K562 (cell line): ENCODE results near the gene TAF1A. TPM values are rescaled to one million over a fixed set of nuclear protein-coding genes. Genes with fewer than 3 reads are reported as not detected.
"Not testable (repeated sequence)": the region's sequence is repeated elsewhere in the genome, so short reads cannot be mapped to it uniquely, and the experiment has no call there.

Source experiments
- ATAC-seq: fragments of 200-7000 bp; cut with Tn5 transposase; 3 replicates; pipeline ENCODE4 v1.9.1; 2020; ENCODE audit warnings: moderate library complexity
- BruUV-seq: library from RNA; stranded (reverse); fragments of 400-500 nt; replicated peaks from 2 replicates; lab custom pipeline; 2021; lab: Mats Ljungman, UMichigan
- CTCF ChIA-PET: fragments of 300-600 bp; formaldehyde crosslinking; extraction: SDS; loops from one replicate; lab custom pipeline; 2021; ENCODE audit warnings: low intra/inter-chr PET ratio; lab: Yijun Ruan, JAX
- POLR2A ChIA-PET: fragments of 300-600, 350-650 bp; sonication (Branson Sonifier 250); formaldehyde crosslinking; extraction: SDS; loops from one replicate; lab custom pipeline; 2021; ENCODE audit warnings: antibody characterized with exemption, inconsistent platforms; lab: Yijun Ruan, JAX
- DNase-seq, 4 experiments: peaks; one replicate each; pipeline versions ENCODE4 v3.0.0 to v3.0.0-alpha.2; 2011 to 2018; ENCODE audit warnings: low spot score in 3 of 4, mixed read lengths in 3 of 4; ENCODE audit errors: extremely low read depth in 1 of 4
- FAIRE-seq: peaks from 2 replicates; lab custom pipeline; 2011; peaks lifted over from hg19 to GRCh38; lab: Jason Lieb, UNC
- H2AFZ ChIP-seq: 2 replicates; pipeline ENCODE4 v1.6.0; 2011; ENCODE audit warnings: low read depth, low read length, control low read depth, inconsistent platforms
- H3K27ac ChIP-seq: fragments of 200-600 bp; 3 replicates; pipeline ENCODE4 v1.8.0; 2011; ENCODE audit warnings: low read depth, mild to moderate bottlenecking, control low read depth, inconsistent platforms, low read length, moderate library complexity, mixed read lengths; ENCODE audit errors: extremely low read depth
- H3K27me3 ChIP-seq, 2 experiments: fragments of 300-600 bp in 1 of 2; 2 replicates in 1 of 2; 3 replicates in 1 of 2; pipeline versions ENCODE4 v1.6.0 to v1.8.0; 2011; ENCODE audit warnings: inconsistent platforms in 2 of 2, low read length in 2 of 2, mild to moderate bottlenecking in 1 of 2, mixed read lengths in 1 of 2, moderate library complexity in 1 of 2; ENCODE audit not compliant: control insufficient read depth in 2 of 2, insufficient read depth in 2 of 2
- H3K36me3 ChIP-seq: fragments of 300-600 bp; 3 replicates; pipeline ENCODE4 v1.8.0; 2011; ENCODE audit warnings: mild to moderate bottlenecking, low read length, inconsistent platforms; ENCODE audit not compliant: control insufficient read depth, insufficient read depth
- H3K4me1 ChIP-seq, 2 experiments: fragments of 200-600 bp in 1 of 2; replicated peaks in 1 of 2; 2 replicates in 1 of 2; 3 replicates in 1 of 2; pipeline versions ENCODE4 v1.5.1 to v1.8.0; 2011; ENCODE audit warnings: inconsistent platforms in 2 of 2, low read length in 2 of 2, mild to moderate bottlenecking in 1 of 2, mixed read lengths in 1 of 2, moderate library complexity in 1 of 2; ENCODE audit not compliant: control insufficient read depth in 2 of 2, insufficient read depth in 2 of 2
- H3K4me2 ChIP-seq: 2 replicates; pipeline ENCODE4 v1.6.1; 2011; ENCODE audit warnings: low read length, control low read depth, inconsistent platforms, mixed read lengths; ENCODE audit not compliant: insufficient read depth
- H3K4me3 ChIP-seq: fragments of 200-600 bp; sonication (generic), shearing (Covaris generic); 2 replicates; pipeline ENCODE4 v1.5.1; 2016; ENCODE audit warnings: control low read depth, inconsistent platforms
- H3K79me2 ChIP-seq: fragments of 200-600 bp; 3 replicates; pipeline ENCODE4 v1.8.0; 2011; ENCODE audit warnings: low read length, inconsistent platforms; ENCODE audit not compliant: control insufficient read depth, insufficient read depth
- H3K9ac ChIP-seq, 2 experiments: 2 replicates each; pipeline versions ENCODE4 v1.6.0 to v1.6.1; 2011; ENCODE audit warnings: low read depth in 2 of 2, low read length in 2 of 2, control low read depth in 1 of 2, inconsistent platforms in 1 of 2, mild to moderate bottlenecking in 1 of 2, mixed read lengths in 1 of 2; ENCODE audit not compliant: insufficient read depth in 1 of 2
- H3K9me1 ChIP-seq: one replicate; pipeline ENCODE4 v1.6.0; 2011; ENCODE audit warnings: inconsistent platforms, mild to moderate bottlenecking, low read length, moderate library complexity; ENCODE audit not compliant: control insufficient read depth, insufficient read depth
- H3K9me3 ChIP-seq: replicated peaks from 2 replicates; pipeline ENCODE4 v1.5.1; 2011; ENCODE audit warnings: low read depth, low read length, inconsistent platforms; ENCODE audit not compliant: control insufficient read depth, insufficient read depth
- H4K20me1 ChIP-seq: replicated peaks from 2 replicates; pipeline ENCODE4 v1.6.1; 2011; ENCODE audit warnings: low read length, inconsistent platforms, mixed read lengths; ENCODE audit not compliant: control insufficient read depth, insufficient read depth
- CHD2 ChIP-seq: IDR thresholded peaks from 2 replicates; pipeline ENCODE4 v1.6.1; 2011; ENCODE audit warnings: low read depth, low read length
- ESRRB ChIP-seq: fragments of 250-450 bp; sonication (Bioruptor Pico); IDR thresholded peaks from 2 replicates; pipeline ENCODE4 v1.5.0; 2020; ENCODE audit warnings: mild to moderate bottlenecking, moderate library complexity, borderline replicate concordance
- KAT8 ChIP-seq: fragments of 450-650 bp; IDR thresholded peaks from 2 replicates; pipeline ENCODE4 v1.6.1; 2016; ENCODE audit warnings: low read depth, mild to moderate bottlenecking
- MCM7 ChIP-seq, 2 experiments: fragments of 450-650 bp; IDR thresholded peaks; 2 replicates each; pipeline ENCODE4 v1.6.1; 2016 to 2018
- MEIS2 ChIP-seq: fragments of 450-650 bp; IDR thresholded peaks from 2 replicates; pipeline ENCODE4 v1.6.1; 2014; ENCODE audit warnings: mild to moderate bottlenecking; ENCODE audit not compliant: partially characterized antibody
- PBX2 ChIP-seq, 2 experiments: IDR thresholded peaks in 1 of 2; conservative IDR thresholded peaks in 1 of 2; 2 replicates each; pipeline ENCODE4 v1.6.1; 2016; ENCODE audit warnings: low read depth in 2 of 2, mild to moderate bottlenecking in 1 of 2, missing compliant biosample characterization in 1 of 2, missing genetic modification characterization in 1 of 2, moderate library complexity in 1 of 2
- PKNOX1 ChIP-seq: fragments of 450-650 bp; IDR thresholded peaks from 2 replicates; pipeline ENCODE4 v1.6.1; 2016
- TEAD1 ChIP-seq, 2 experiments: fragments of 450-650 bp in 1 of 2; sonication (generic) in 1 of 2; formaldehyde crosslinking; IDR thresholded peaks; 2 replicates each; pipeline versions ENCODE4 v1.4.0 to v1.8.0; 2020 to 2022; ENCODE audit warnings: mild to moderate bottlenecking in 2 of 2, missing genetic modification reagents in 1 of 2
- TRIM24 ChIP-seq, 2 experiments: fragments of 450-650 bp; IDR thresholded peaks; 2 replicates each; pipeline ENCODE4 v1.6.1; 2016
- ZNF431 ChIP-seq: sonication (generic); formaldehyde crosslinking; IDR thresholded peaks from 2 replicates; pipeline ENCODE4 v1.8.0; 2022; ENCODE audit warnings: mild to moderate bottlenecking, missing genetic modification reagents
- ZNF766 ChIP-seq: fragments of 200-800 bp; sonication (Bioruptor generic); conservative IDR thresholded peaks from 2 replicates; pipeline ENCODE4 v1.6.1; 2016; ENCODE audit warnings: missing genetic modification characterization, missing compliant biosample characterization
- WGBS: fragments of 100-300 bp; shearing (Covaris generic); methylation state at CpG from one replicate; pipeline ENCODE4 v1.1.6; 2016; ENCODE audit warnings: low coverage, mixed read lengths; ENCODE audit not compliant: insufficient coverage; ENCODE audit errors: missing lambda C conversion rate; 5-methylcytosine and 5-hydroxymethylcytosine counted together
- in situ Hi-C: fragments of 300-500 bp; cut with MboI; formaldehyde crosslinking; loops from 4 replicates; pipeline ENCODE4 v1.15.0; 2018; ENCODE audit warnings: inconsistent platforms, mixed read lengths
- intact Hi-C: fragments of 100-400 bp; cut with micrococcal nuclease; formaldehyde crosslinking; loops from 2 replicates; pipeline ENCODE4 v1.14.2; 2022
- polyA plus RNA-seq, 8 experiments: library from polyadenylated mRNA; depleted of rRNA in 4 of 8; stranded (reverse) in 5 of 8; unstranded in 3 of 8; fragments of >200 nt; fragmentation: Nextera tagmentation in 2 of 8; fragmentation: Illumina TruSeq in 1 of 8; extraction: Ambion mirVana in 2 of 8; extraction: Trizol in 1 of 8; gene quantifications; 2 replicates each; pipeline versions ENCODE4 v1.2.1 to v1.2.3, GENCODE V29; 2011 to 2014; ENCODE audit warnings: inconsistent platforms in 1 of 8, missing spikeins in 1 of 8
- total RNA-seq, 7 experiments: library from RNA; depleted of rRNA in 6 of 7; stranded (reverse); fragments of >200 nt in 6 of 7; fragmentation: Illumina TruSeq in 2 of 7; extraction: Trizol in 2 of 7; gene quantifications; 2 replicates each; pipeline versions ENCODE4 v1.2.1 to v1.2.3, GENCODE V29; 2011 to 2021; ENCODE audit warnings: low replicate concordance in 1 of 7

TAF1A gene
- total and polyA plus RNA-seq, 9 of the 15 experiments (the other 6 are each of a cell fraction or from before 2014, with no cell fraction given): 17.8 to 36.8 (median 25.3) TPM

DNA sequence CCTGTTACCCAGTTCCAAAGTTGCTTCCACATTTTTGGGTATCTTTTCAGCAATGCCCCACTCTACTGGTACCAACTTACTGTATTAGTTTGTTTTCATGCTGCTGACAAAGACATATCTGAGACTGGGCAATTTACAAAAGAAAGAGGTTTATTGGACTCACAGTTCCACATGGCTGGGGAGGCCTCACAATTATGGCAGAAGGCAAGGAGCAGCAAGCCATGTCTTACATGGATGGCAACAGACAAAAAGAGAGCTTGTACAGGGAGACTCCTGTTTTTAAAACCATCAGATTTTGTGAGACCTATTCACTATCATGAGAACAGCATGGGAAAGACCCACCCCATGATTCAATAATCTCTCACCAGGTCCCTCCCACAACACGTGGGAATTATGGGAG lies 19.4 kb upstream of the TAF1A start:
- FAIRE-seq, H3K27ac ChIP-seq, H3K27me3 ChIP-seq, DNase-seq, H3K9me1 ChIP-seq, in situ Hi-C loops, BruUV-seq, intact Hi-C loops, CTCF ChIA-PET, H3K36me3 ChIP-seq, H2AFZ ChIP-seq, H3K4me1 ChIP-seq, ATAC-seq, H3K4me2 ChIP-seq, H3K9me3 ChIP-seq, H3K79me2 ChIP-seq, H3K9ac ChIP-seq, H3K4me3 ChIP-seq: not testable (repeated sequence)
- POLR2A ChIA-PET: interaction anchor here (2.0 to 2.2 kb wide), 2 partner anchors 17 to 20 kb away, joined by 7 read pairs; partner anchors contain the start of gene TAF1A
- WGBS: 0% methylated on average over 1 of the region's 1 CpG
- 0 out of 4 replicates have a peak, but pooled peaks of 1 of the 2 experiments have one; percentile 8 for TF ChIP-seq TRIM24 (IDR thresholded peaks at IDR 0.05)
- peak; percentile 98 for TF ChIP-seq ZNF431
- peak; percentile 78 for TF ChIP-seq ZNF766 (CRISPR knock-in tag)
- TF ChIP-seq, all 486 proteins: peak for 3; not testable (repeated sequence) for 483
- H4K20me1 ChIP-seq: not testable (repeated sequence)

- Histone ChIP-seq H3K9me1 (no peaks in the 10 kb centered on the region), H4K20me1 (no peaks in the 10 kb centered on the region), H3K9ac (no peak overlapping the region), H3K4me3 (no peak overlapping the region), H3K4me2 (no peak overlapping the region), H3K79me2 (no peaks in the 10 kb centered on the region), H2AFZ (no peak overlapping the region), H3K27ac (no peak overlapping the region), H3K9me3 (no peaks in the 10 kb centered on the region), H3K27me3 (no peaks in the 10 kb centered on the region), H3K4me1 (no peaks in the 10 kb centered on the region), H3K36me3 (no peaks in the 10 kb centered on the region)
- 0% methylated on average over 1 of the region's 1 CpG for WGBS
- intact Hi-C loops (no loop called here), in situ Hi-C loops (no loop called here)
- BruUV-seq: no TSS peak
- ChIA-PET CTCF (no interaction called here), POLR2A (interaction anchor here (0.6 kb wide), 1 partner anchor 10 kb away, joined by 3 read pairs; no protein-coding TSS in a partner anchor)
- DNase-seq (no peak), FAIRE-seq (no peak), ATAC-seq (peak; percentile 67)
- TF ChIP-seq MEIS2 (peak; percentile 77), PKNOX1 (peak; percentile 71), PBX2 (CRISPR knock-in tag; IDR thresholded peaks at IDR 0.05; ENCODE audit: low read depth) (no peak), PBX2 (tag; conservative IDR thresholded peaks at IDR 0.05; ENCODE audit: low read depth) (peak; percentile 45), KAT8 (no peak), ESRRB (CRISPR knock-in tag) (no peak), CHD2 (no peak), MCM7 (IDR thresholded peaks at IDR 0.05) (no peak), TEAD1 (CRISPR knock-in tag; IDR thresholded peaks at IDR 0.05) (no peak)
Observed at GRCh38 chr1:222606757-222607156, 17.0 kb upstream of the TAF1A start.
